Measurements from ENCODE around the gene CLK2.
"Not testable (repeated sequence)": the region's sequence is repeated elsewhere in the genome, so short reads cannot be mapped to it uniquely, and the experiment has no call there.

Gene CLK2

GRCh38 chr1:155232001-155232978, 41.0 kb downstream of the CLK2 start:
- peaks cover 21% of the 10 kb centered on the region for H3K36me3 Mint-ChIP-seq (ENCODE audit: low read depth)

GRCh38 chr1:155231302-155231701, 42.0 kb downstream of the CLK2 start:
- H3K27ac Mint-ChIP-seq; intact Hi-C loops (cut with micrococcal nuclease); H3K4me1 Mint-ChIP-seq (ENCODE audit: low read depth); H3K4me3 Mint-ChIP-seq; H3K27me3 Mint-ChIP-seq; H3K9me3 Mint-ChIP-seq: not testable (repeated sequence)
- peaks cover 11% of the 10 kb centered on the region for H3K36me3 Mint-ChIP-seq (ENCODE audit: low read depth)

More at GRCh38 chr1:155232001-155232978, 41.0 kb downstream of the CLK2 start:
- intact Hi-C loops (cut with micrococcal nuclease); H3K27me3 Mint-ChIP-seq; H3K27ac Mint-ChIP-seq; H3K9me3 Mint-ChIP-seq; H3K4me1 Mint-ChIP-seq (ENCODE audit: low read depth); H3K4me3 Mint-ChIP-seq: not testable (repeated sequence)

GRCh38 chr1:155228096-155228427, 45.2 kb downstream of the CLK2 start:
- Mint-ChIP-seq H3K9me3 (no peaks in the 10 kb centered on the region), H3K4me3 (peak overlapping the region; percentile 77), H3K36me3 (ENCODE audit: low read depth) (no peaks in the 10 kb centered on the region), H3K27ac (peak overlapping the region; percentile 93), H3K4me1 (ENCODE audit: low read depth) (peaks cover 37% of the 10 kb centered on the region), H3K27me3 (peaks cover 3% of the 10 kb centered on the region)
- intact Hi-C loops (cut with micrococcal nuclease): loop anchor here (5.0 kb wide), 1 partner anchor 51 kb away; no protein-coding TSS in a partner anchor

- H3K9me3 Mint-ChIP-seq: no peaks in the 10 kb centered on the region
- H3K27ac Mint-ChIP-seq: peak overlapping the region; percentile 93
- peaks cover 3% of the 10 kb centered on the region for H3K27me3 Mint-ChIP-seq
- H3K4me3 Mint-ChIP-seq: peak overlapping the region; percentile 77
- no peaks in the 10 kb centered on the region for H3K36me3 Mint-ChIP-seq (ENCODE audit: low read depth)
- intact Hi-C loops (cut with micrococcal nuclease): loop anchor here (2.0 to 5.0 kb wide), 2 partner anchors 19 to 50 kb away; partner anchors contain the start of gene MTX1
- H3K4me1 Mint-ChIP-seq (ENCODE audit: low read depth): peaks cover 42% of the 10 kb centered on the region
Observed at GRCh38 chr1:155227261-155228095, 45.8 kb downstream of the CLK2 start.

- H3K27me3 Mint-ChIP-seq: peaks cover 3% of the 10 kb centered on the region
- H3K27ac Mint-ChIP-seq: peak overlapping the region; percentile 93
- no peaks in the 10 kb centered on the region for H3K36me3 Mint-ChIP-seq (ENCODE audit: low read depth)
- intact Hi-C loops (cut with micrococcal nuclease): loop anchor here (2.0 to 5.0 kb wide), 2 partner anchors 18 to 50 kb away; partner anchors contain the start of gene MTX1
- H3K4me1 Mint-ChIP-seq (ENCODE audit: low read depth): peaks cover 48% of the 10 kb centered on the region
- peak overlapping the region; percentile 77 for H3K4me3 Mint-ChIP-seq
- H3K9me3 Mint-ChIP-seq: no peaks in the 10 kb centered on the region
Observed at GRCh38 chr1:155226910-155227260, 46.4 kb downstream of the CLK2 start.

GRCh38 chr1:155226188-155226909, 47.0 kb downstream of the CLK2 start:
- Mint-ChIP-seq H3K36me3 (ENCODE audit: low read depth) (no peaks in the 10 kb centered on the region), H3K27me3 (peaks cover 3% of the 10 kb centered on the region), H3K4me3 (peak overlapping the region; percentile 77), H3K4me1 (ENCODE audit: low read depth) (peaks cover 51% of the 10 kb centered on the region), H3K27ac (peak overlapping the region; percentile 93), H3K9me3 (no peaks in the 10 kb centered on the region)
- intact Hi-C loops (cut with micrococcal nuclease): loop anchor here (2.0 to 5.0 kb wide), 2 partner anchors 18 to 49 kb away; partner anchors contain the start of gene MTX1

GRCh38 chr1:155225404-155225759, 47.9 kb downstream of the CLK2 start:
- not testable (repeated sequence) for H3K4me3 Mint-ChIP-seq; H3K27me3 Mint-ChIP-seq; H3K36me3 Mint-ChIP-seq (ENCODE audit: low read depth); H3K9me3 Mint-ChIP-seq
- Mint-ChIP-seq H3K27ac (peak overlapping the region; percentile 93), H3K4me1 (ENCODE audit: low read depth) (peaks cover 57% of the 10 kb centered on the region)
- intact Hi-C loops (cut with micrococcal nuclease): loop anchor here (5.0 kb wide), 1 partner anchor 48 kb away; no protein-coding TSS in a partner anchor

GRCh38 chr1:155223047-155223446, 50.3 kb downstream of the CLK2 start:
- intact Hi-C loops (cut with micrococcal nuclease): no loop called here
- H3K9me3 Mint-ChIP-seq: no peaks in the 10 kb centered on the region
- H3K27ac Mint-ChIP-seq: peak overlapping the region; percentile 72
- H3K27me3 Mint-ChIP-seq: no peaks in the 10 kb centered on the region
- peaks cover 79% of the 10 kb centered on the region for H3K4me1 Mint-ChIP-seq (ENCODE audit: low read depth)
- no peak overlapping the region for H3K4me3 Mint-ChIP-seq
- H3K36me3 Mint-ChIP-seq (ENCODE audit: low read depth): no peaks in the 10 kb centered on the region

- H3K36me3 Mint-ChIP-seq (ENCODE audit: low read depth); intact Hi-C loops (cut with micrococcal nuclease); H3K4me3 Mint-ChIP-seq; H3K27me3 Mint-ChIP-seq; H3K9me3 Mint-ChIP-seq: not testable (repeated sequence)
- Mint-ChIP-seq H3K4me1 (ENCODE audit: low read depth) (peaks cover 67% of the 10 kb centered on the region), H3K27ac (peak overlapping the region; percentile 77)
Observed at GRCh38 chr1:155220211-155220965, 52.9 kb downstream of the CLK2 start.

- peak overlapping the region; percentile 77 for H3K27ac Mint-ChIP-seq
- H3K36me3 Mint-ChIP-seq (ENCODE audit: low read depth): peaks cover 12% of the 10 kb centered on the region
- intact Hi-C loops (cut with micrococcal nuclease): no loop called here
- H3K9me3 Mint-ChIP-seq: no peaks in the 10 kb centered on the region
- H3K4me3 Mint-ChIP-seq: no peak overlapping the region
- no peaks in the 10 kb centered on the region for H3K27me3 Mint-ChIP-seq
- H3K4me1 Mint-ChIP-seq (ENCODE audit: low read depth): peaks cover 67% of the 10 kb centered on the region
Observed at GRCh38 chr1:155219592-155220031, 53.7 kb downstream of the CLK2 start.

GRCh38 chr1:155218854-155219591, 54.3 kb downstream of the CLK2 start:
- H3K4me3 Mint-ChIP-seq: no peak overlapping the region
- H3K36me3 Mint-ChIP-seq (ENCODE audit: low read depth): peaks cover 12% of the 10 kb centered on the region
- intact Hi-C loops (cut with micrococcal nuclease): no loop called here
- peaks cover 62% of the 10 kb centered on the region for H3K4me1 Mint-ChIP-seq (ENCODE audit: low read depth)
- H3K9me3 Mint-ChIP-seq: no peaks in the 10 kb centered on the region
- no peaks in the 10 kb centered on the region for H3K27me3 Mint-ChIP-seq
- peak overlapping the region; percentile 77 for H3K27ac Mint-ChIP-seq

- H3K27me3 Mint-ChIP-seq; H3K9me3 Mint-ChIP-seq; intact Hi-C loops (cut with micrococcal nuclease); H3K27ac Mint-ChIP-seq; H3K4me3 Mint-ChIP-seq: not testable (repeated sequence)
- peaks cover 39% of the 10 kb centered on the region for H3K36me3 Mint-ChIP-seq (ENCODE audit: low read depth)
- H3K4me1 Mint-ChIP-seq (ENCODE audit: low read depth): peaks cover 52% of the 10 kb centered on the region
Observed at GRCh38 chr1:155214702-155215101, 58.6 kb downstream of the CLK2 start.
